GM23338 (cell line): ENCODE results near the gene SMIM44. TPM values are rescaled to one million over a fixed set of nuclear protein-coding genes. Genes with fewer than 3 reads are reported as not detected.

Experiments used
- ATAC-seq: fragments of 200-7000 bp; cut with Tn5 transposase; 3 replicates; pipeline ENCODE4 v1.9.1; 2020
- DNase-seq: peaks from one replicate; pipeline ENCODE4 v3.0.0-alpha.2; 2015; ENCODE audit warnings: low spot score
- H2AFZ ChIP-seq: fragments of 200-600 bp; sonication (generic); 2 replicates; pipeline ENCODE4 v1.8.0; 2016; ENCODE audit warnings: antibody characterized with exemption, mild to moderate bottlenecking, moderate library complexity
- H3F3A ChIP-seq: fragments of 200-600 bp; sonication (generic); replicated peaks from 2 replicates; pipeline ENCODE4 v1.8.0; 2017; ENCODE audit warnings: antibody characterized with exemption, mixed run types, low read depth
- H3K27ac ChIP-seq: fragments of 200-600 bp; sonication (generic); 2 replicates; pipeline ENCODE4 v1.6.1; 2016; ENCODE audit warnings: low read depth
- H3K27me3 ChIP-seq: fragments of 200-600 bp; sonication (generic); 2 replicates; pipeline ENCODE4 v1.8.0; 2016; ENCODE audit warnings: mild to moderate bottlenecking, mixed run types, moderate library complexity; ENCODE audit not compliant: insufficient read depth
- H3K36me3 ChIP-seq: fragments of 200-600 bp; sonication (generic); 2 replicates; pipeline ENCODE4 v1.8.0; 2016; ENCODE audit warnings: mild to moderate bottlenecking; ENCODE audit not compliant: insufficient read depth
- H3K4me1 ChIP-seq: fragments of 200-600 bp; sonication (generic); 2 replicates; pipeline ENCODE4 v1.8.0; 2016; ENCODE audit warnings: mild to moderate bottlenecking, moderate library complexity; ENCODE audit not compliant: insufficient read depth
- H3K4me2 ChIP-seq: fragments of 200-600 bp; sonication (generic); 2 replicates; pipeline ENCODE4 v1.7.1; 2017; ENCODE audit warnings: mixed run types
- H3K4me3 ChIP-seq: fragments of 200-600 bp; sonication (generic); 2 replicates; pipeline ENCODE4 v1.6.1; 2016; ENCODE audit warnings: mixed run types
- H3K79me2 ChIP-seq: fragments of 200-600 bp; sonication (generic); replicated peaks from 2 replicates; pipeline ENCODE4 v1.8.0; 2017; ENCODE audit warnings: mild to moderate bottlenecking; ENCODE audit not compliant: insufficient read depth
- H3K9me2 ChIP-seq: fragments of 200-600 bp; sonication (generic); 2 replicates; pipeline ENCODE4 v1.8.0; 2017; ENCODE audit not compliant: insufficient read depth
- H4K20me1 ChIP-seq: fragments of 200-600 bp; sonication (generic); replicated peaks from 2 replicates; pipeline ENCODE4 v1.8.0; 2017; ENCODE audit warnings: mild to moderate bottlenecking; ENCODE audit not compliant: insufficient read depth
- H3K27ac Mint-ChIP-seq: 2 replicates; pipeline ENCODE4 v1.8.0; 2020; ENCODE audit warnings: inconsistent platforms, mild to moderate bottlenecking, moderate library complexity, mixed read lengths
- H3K27me3 Mint-ChIP-seq: 3 replicates; pipeline ENCODE4 v1.8.0; 2022; ENCODE audit warnings: low read depth, mild to moderate bottlenecking, moderate library complexity, mixed read lengths, inconsistent platforms; ENCODE audit not compliant: insufficient read depth, poor library complexity
- H3K36me3 Mint-ChIP-seq: 3 replicates; pipeline ENCODE4 v1.8.0; 2021; ENCODE audit warnings: low read depth, mild to moderate bottlenecking, inconsistent platforms, moderate library complexity, mixed read lengths
- H3K4me1 Mint-ChIP-seq: 3 replicates; pipeline ENCODE4 v1.8.0; 2020; ENCODE audit warnings: mild to moderate bottlenecking, inconsistent platforms, mixed read lengths
- H3K4me3 Mint-ChIP-seq: 3 replicates; pipeline ENCODE4 v1.8.0; 2021; ENCODE audit warnings: moderate library complexity, mild to moderate bottlenecking, inconsistent platforms, mixed read lengths
- H3K9me3 Mint-ChIP-seq: 3 replicates; pipeline ENCODE4 v1.8.0; 2020; ENCODE audit warnings: moderate library complexity, mild to moderate bottlenecking, inconsistent platforms, mixed read lengths
- CREB1 ChIP-seq: fragments of 250-450 bp; sonication (Bioruptor Pico); IDR thresholded peaks from 2 replicates; pipeline ENCODE4 v1.5.0; 2020; ENCODE audit warnings: low read depth, mild to moderate bottlenecking, moderate library complexity
- ETS1 ChIP-seq: IDR thresholded peaks from 2 replicates; pipeline ENCODE4 v1.6.1; 2016; ENCODE audit warnings: antibody characterized with exemption
- EZH2 ChIP-seq: fragments of 200-600 bp; sonication (generic); IDR thresholded peaks from one replicate; pipeline ENCODE4 v1.8.0; 2017; ENCODE audit warnings: antibody characterized with exemption, mild to moderate bottlenecking, low read depth; ENCODE audit not compliant: unreplicated experiment
- EZH2phosphoT487 ChIP-seq: fragments of 200-600 bp; sonication (generic); IDR thresholded peaks from one replicate; pipeline ENCODE4 v1.8.1; 2018; ENCODE audit warnings: antibody characterized with exemption; ENCODE audit not compliant: unreplicated experiment
- JUNB ChIP-seq: IDR thresholded peaks from one replicate; pipeline ENCODE4 v1.6.1; 2016; ENCODE audit warnings: antibody characterized with exemption; ENCODE audit not compliant: unreplicated experiment
- POLR2AphosphoS5 ChIP-seq: IDR thresholded peaks from 2 replicates; pipeline ENCODE4 v1.6.1; 2016; ENCODE audit warnings: antibody characterized with exemption, low read depth
- REST ChIP-seq: IDR thresholded peaks from one replicate; pipeline ENCODE4 v1.6.1; 2018; ENCODE audit warnings: antibody characterized with exemption; ENCODE audit not compliant: unreplicated experiment
- STAT1 ChIP-seq: IDR thresholded peaks from one replicate; pipeline ENCODE4 v1.6.1; 2016; ENCODE audit warnings: antibody characterized with exemption; ENCODE audit not compliant: unreplicated experiment
- ZNF114 ChIP-seq: fragments of 250-450 bp; sonication (Bioruptor Pico); IDR thresholded peaks from 2 replicates; pipeline ENCODE4 v1.5.0; 2020; ENCODE audit warnings: mild to moderate bottlenecking, moderate library complexity
- ZNF331 ChIP-seq: fragments of 250-450 bp; sonication (Bioruptor Pico); IDR thresholded peaks from 2 replicates; pipeline ENCODE4 v1.5.0; 2020; ENCODE audit warnings: low read depth, mild to moderate bottlenecking, moderate library complexity
- polyA plus RNA-seq: library from polyadenylated mRNA; unstranded; fragments of >200 nt; fragmentation: Nextera tagmentation; extraction: Ambion mirVana; gene quantifications from 2 replicates; pipeline ENCODE4 v1.2.1, GENCODE V29; 2016
- total RNA-seq: library from RNA; depleted of rRNA; stranded (reverse); fragments of >200 nt; shearing (Covaris generic); gene quantifications from 2 replicates; pipeline ENCODE4 v1.2.3, GENCODE V29; 2014
- TF ChIP-seq, protein P1 (sequence below): fragments of 250-450 bp; sonication (Bioruptor Pico); IDR thresholded peaks from 2 replicates; pipeline ENCODE4 v1.5.0; 2020; ENCODE audit warnings: mild to moderate bottlenecking, moderate library complexity

Gene SMIM44
- total and polyA plus RNA-seq, 2 experiments from 2014 or later: not detected

DNA sequence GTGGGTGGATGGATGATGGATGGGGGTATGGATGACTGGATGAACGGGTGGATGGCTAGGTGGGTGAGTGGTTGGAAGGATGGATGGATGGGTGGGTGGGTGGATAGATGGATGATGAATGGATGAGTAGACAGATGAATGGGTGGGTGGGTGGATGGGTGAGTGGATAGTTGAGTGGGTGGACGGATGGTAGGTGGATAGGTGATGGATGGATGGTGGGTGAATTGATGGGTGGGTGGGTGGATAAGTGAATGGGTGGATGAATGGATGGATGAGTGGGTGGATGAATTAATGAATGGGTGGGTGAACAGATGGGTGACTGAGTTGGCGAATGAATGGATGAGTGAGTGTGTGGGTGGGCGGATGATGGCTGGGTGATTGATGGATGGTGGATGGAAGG, 7.8 kb downstream of the SMIM44 start (continued):
- no peak for TF ChIP-seq JUNB
- no peak for TF ChIP-seq REST
- no peak for TF ChIP-seq EZH2

DNA sequence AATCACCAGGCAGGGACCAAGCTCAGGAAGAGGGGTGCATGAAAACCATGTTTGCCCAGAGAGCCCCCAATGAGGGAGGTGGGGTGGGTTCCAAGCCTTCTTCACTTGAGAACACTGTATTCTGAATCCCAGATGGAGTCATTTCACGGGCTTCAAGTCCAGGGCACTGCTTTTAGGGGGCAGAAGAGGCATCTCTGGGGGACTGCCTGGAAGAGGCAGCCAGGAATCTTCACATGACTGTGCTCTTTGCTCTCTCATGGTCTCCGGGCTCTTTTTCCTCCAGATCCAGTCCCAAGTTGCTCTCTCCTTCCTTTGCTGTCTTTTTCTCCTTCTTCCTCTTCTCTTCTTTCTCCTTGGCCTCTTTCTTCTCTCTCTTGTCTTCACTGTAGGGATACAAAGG, 8.6 kb downstream of the SMIM44 start:
- H3K9me2 ChIP-seq: peaks cover 7% of the 10 kb centered on the region; the same call in 1 of the 2 replicates
- H3K4me3 Mint-ChIP-seq: no peak overlapping the region
- no peaks in the 10 kb centered on the region for H3K36me3 ChIP-seq
- 0 out of 2 replicates have a peak, but pooled peaks cover 3% of the 10 kb centered on the region for H3K4me1 ChIP-seq
- H3K27me3 ChIP-seq: peaks cover 7% of the 10 kb centered on the region; the same call in 1 of the 2 replicates
- H3K27ac ChIP-seq: no peak overlapping the region
- no peak overlapping the region for H3K27ac Mint-ChIP-seq
- H3F3A ChIP-seq: no peaks in the 10 kb centered on the region
- ATAC-seq (no peak), DNase-seq (no peak)
- peaks cover 4% of the 10 kb centered on the region; the same call in 1 of the 3 replicates for H3K4me1 Mint-ChIP-seq
- H3K4me2 ChIP-seq: no peak overlapping the region
- no peaks in the 10 kb centered on the region for H4K20me1 ChIP-seq
- H3K36me3 Mint-ChIP-seq: no peaks in the 10 kb centered on the region
- H3K27me3 Mint-ChIP-seq: peaks cover 21% of the 10 kb centered on the region
- peaks cover 3% of the 10 kb centered on the region; the same call in 2 of the 3 replicates for H3K9me3 Mint-ChIP-seq
- H3K79me2 ChIP-seq: no peaks in the 10 kb centered on the region
- no peak overlapping the region for H3K4me3 ChIP-seq
- H2AFZ ChIP-seq: no peak overlapping the region
- no peak for TF ChIP-seq CREB1
- TF ChIP-seq POLR2AphosphoS5: no peak
- TF ChIP-seq, protein P1, sequence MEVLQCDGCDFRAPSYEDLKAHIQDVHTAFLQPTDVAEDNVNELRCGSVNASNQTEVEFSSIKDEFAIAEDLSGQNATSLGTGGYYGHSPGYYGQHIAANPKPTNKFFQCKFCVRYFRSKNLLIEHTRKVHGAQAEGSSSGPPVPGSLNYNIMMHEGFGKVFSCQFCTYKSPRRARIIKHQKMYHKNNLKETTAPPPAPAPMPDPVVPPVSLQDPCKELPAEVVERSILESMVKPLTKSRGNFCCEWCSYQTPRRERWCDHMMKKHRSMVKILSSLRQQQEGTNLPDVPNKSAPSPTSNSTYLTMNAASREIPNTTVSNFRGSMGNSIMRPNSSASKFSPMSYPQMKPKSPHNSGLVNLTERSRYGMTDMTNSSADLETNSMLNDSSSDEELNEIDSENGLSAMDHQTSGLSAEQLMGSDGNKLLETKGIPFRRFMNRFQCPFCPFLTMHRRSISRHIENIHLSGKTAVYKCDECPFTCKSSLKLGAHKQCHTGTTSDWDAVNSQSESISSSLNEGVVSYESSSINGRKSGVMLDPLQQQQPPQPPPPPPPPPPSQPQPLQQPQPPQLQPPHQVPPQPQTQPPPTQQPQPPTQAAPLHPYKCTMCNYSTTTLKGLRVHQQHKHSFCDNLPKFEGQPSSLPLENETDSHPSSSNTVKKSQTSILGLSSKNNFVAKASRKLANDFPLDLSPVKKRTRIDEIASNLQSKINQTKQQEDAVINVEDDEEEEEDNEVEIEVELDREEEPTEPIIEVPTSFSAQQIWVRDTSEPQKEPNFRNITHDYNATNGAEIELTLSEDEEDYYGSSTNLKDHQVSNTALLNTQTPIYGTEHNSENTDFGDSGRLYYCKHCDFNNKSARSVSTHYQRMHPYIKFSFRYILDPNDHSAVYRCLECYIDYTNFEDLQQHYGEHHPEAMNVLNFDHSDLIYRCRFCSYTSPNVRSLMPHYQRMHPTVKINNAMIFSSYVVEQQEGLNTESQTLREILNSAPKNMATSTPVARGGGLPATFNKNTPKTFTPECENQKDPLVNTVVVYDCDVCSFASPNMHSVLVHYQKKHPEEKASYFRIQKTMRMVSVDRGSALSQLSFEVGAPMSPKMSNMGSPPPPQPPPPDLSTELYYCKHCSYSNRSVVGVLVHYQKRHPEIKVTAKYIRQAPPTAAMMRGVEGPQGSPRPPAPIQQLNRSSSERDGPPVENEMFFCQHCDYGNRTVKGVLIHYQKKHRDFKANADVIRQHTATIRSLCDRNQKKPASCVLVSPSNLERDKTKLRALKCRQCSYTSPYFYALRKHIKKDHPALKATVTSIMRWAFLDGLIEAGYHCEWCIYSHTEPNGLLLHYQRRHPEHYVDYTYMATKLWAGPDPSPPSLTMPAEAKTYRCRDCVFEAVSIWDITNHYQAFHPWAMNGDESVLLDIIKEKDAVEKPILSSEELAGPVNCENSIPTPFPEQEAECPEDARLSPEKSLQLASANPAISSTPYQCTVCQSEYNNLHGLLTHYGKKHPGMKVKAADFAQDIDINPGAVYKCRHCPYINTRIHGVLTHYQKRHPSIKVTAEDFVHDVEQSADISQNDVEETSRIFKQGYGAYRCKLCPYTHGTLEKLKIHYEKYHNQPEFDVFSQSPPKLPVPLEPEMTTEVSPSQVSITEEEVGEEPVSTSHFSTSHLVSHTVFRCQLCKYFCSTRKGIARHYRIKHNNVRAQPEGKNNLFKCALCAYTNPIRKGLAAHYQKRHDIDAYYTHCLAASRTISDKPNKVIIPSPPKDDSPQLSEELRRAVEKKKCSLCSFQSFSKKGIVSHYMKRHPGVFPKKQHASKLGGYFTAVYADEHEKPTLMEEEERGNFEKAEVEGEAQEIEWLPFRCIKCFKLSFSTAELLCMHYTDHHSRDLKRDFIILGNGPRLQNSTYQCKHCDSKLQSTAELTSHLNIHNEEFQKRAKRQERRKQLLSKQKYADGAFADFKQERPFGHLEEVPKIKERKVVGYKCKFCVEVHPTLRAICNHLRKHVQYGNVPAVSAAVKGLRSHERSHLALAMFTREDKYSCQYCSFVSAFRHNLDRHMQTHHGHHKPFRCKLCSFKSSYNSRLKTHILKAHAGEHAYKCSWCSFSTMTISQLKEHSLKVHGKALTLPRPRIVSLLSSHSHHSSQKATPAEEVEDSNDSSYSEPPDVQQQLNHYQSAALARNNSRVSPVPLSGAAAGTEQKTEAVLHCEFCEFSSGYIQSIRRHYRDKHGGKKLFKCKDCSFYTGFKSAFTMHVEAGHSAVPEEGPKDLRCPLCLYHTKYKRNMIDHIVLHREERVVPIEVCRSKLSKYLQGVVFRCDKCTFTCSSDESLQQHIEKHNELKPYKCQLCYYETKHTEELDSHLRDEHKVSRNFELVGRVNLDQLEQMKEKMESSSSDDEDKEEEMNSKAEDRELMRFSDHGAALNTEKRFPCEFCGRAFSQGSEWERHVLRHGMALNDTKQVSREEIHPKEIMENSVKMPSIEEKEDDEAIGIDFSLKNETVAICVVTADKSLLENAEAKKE: no peak
- TF ChIP-seq ZNF331 (CRISPR knock-in tag): no peak
- no peak for TF ChIP-seq JUNB
- TF ChIP-seq STAT1: no peak
- TF ChIP-seq REST: no peak
- TF ChIP-seq EZH2phosphoT487: no peak
- no peak for TF ChIP-seq ETS1
- TF ChIP-seq ZNF114 (CRISPR knock-in tag): no peak
